ENCODE results near the gene SELENOI.
"Not testable (repeated sequence)": the region's sequence is repeated elsewhere in the genome, so short reads cannot be mapped to it uniquely, and the experiment has no call there.

Gene SELENOI

DNA sequence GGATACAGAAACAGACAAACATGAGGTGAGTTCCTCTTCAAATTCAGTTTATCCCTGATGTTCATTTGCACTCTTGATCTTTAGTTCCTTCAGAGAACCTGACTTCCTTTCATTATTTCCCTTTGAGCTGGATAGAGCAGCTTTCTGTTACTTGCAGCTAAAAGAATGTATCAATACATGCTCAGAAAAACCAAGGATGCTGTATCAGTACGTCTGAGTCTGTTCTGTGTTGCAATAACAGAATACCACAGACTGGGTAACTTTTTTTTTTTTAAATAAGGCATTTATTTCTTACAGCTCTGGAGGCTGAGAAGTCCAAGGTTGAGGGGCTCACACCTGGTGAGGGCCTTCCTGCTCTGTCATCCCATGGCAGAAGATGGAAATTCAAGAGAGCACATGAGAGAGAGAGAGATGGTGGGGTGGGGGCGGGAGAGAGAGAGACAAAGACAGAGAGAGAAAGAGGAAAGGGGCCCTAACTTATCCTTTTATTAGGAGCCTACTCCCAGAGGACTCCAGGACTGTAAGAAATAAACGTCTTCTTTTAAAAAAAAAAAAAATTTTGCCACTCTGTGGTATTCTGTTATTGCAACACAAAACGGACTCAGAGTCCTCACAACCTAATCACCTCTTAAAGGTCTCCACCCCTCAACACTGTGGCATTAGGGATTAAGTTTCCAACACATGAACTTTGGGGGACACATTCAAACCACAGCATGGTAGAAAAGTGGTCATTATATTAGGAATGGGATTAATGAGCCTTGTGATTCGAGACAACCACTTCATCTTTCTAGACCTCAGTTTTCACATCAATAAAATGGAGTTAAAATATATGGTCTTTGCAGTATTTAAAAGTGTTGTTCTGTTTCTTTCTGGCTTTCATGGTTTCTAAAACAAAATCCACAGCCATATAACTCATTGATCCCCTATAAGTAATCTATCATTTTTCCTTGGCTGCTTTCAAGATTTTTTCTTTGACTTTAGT is 18.4 kb upstream of the SELENOI start:
- DNase-seq: no peak

DNA sequence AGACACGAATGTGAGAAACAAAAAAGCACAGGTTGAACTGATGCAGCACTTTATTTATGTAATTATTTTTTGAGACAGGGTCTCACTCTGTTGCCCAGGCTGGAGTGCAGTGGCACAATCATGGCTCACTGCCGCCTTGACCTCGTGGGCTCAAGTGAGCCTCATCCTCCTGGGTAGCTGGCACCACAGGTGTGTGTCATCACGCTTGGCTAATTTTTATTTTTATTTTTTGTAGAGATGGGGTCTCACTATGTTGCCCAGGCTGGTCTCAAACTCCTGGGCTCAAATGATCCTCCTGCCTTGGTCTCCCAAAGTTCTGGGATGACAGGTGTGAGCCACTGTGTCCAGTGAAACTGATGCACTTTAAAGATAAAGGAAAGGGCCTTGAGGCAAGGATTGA is 16.9 kb upstream of the SELENOI start:
- DNase-seq: not testable (repeated sequence)

GRCh38 chr2:26330114-26330549 is 15.8 kb upstream of the SELENOI start:
- peak; percentile 88 for DNase-seq

DNA sequence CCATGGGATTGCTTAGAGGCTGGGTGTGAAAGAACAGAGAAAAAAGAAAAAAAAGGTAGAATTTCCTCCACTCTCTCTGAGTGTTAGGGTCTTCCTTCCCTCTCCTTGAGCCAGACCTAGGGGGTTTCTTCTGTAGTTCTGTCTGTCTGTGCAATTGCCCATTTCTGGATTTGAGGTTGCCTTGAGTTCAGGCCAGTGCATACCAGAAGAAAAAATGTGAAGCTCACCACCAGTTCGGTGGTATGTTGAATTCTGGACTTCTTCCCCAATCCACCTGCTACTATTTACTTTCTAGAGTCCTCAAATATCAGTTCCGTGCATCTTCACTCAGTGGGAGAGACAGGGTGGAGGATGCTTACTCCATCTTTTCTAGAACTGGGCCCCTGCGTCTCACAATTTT is 15.3 kb upstream of the SELENOI start:
- DNase-seq: no peak

- not testable (repeated sequence) for DNase-seq
Measured at GRCh38 chr2:26331321-26331720, 14.6 kb upstream of the SELENOI start.

GRCh38 chr2:26333293-26333692 is 12.7 kb upstream of the SELENOI start:
- DNase-seq: no peak

DNA sequence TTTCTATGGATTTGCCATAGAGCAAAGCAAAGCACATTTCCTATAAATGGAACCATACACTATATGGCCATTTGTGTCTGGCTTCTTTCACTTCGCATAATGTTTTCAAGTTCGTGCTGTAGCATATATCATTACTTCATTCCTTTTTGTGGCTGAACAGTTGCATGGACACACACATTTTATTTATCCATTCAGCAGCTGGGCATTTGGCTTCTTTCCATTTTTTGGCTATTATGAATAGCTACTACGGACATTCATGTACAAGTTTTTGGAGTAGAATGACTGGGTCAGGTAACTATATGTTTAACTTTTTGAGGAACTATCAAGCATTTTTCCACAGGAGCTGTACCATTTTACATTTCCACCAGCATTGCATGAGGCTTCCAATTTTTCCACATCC is 10.7 kb upstream of the SELENOI start:
- DNase-seq: no peak

- no peak for DNase-seq
Measured at GRCh38 chr2:26336719-26337118, 9.2 kb upstream of the SELENOI start.

DNA sequence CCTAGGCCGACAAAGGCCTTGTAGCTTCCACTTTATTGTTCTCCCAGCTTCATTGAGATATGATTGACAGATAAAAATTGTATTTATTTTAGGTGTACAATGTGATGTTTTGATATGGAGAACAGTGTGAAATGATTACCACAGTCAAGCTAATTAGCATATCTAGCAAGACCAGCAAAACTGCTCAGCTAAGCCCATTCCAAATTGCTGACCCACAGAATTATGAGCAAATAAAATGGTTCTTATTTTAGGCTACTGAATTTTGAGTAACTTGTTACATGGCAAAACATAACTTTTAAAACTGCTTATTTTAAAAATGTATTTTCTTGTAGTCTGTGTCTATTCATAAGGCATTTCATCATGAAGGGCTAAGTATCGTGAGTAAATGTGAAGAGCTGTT is 8.6 kb upstream of the SELENOI start:
- no peak for DNase-seq

GRCh38 chr2:26340831-26341230 is 5.1 kb upstream of the SELENOI start:
- DNase-seq: no peak

DNA sequence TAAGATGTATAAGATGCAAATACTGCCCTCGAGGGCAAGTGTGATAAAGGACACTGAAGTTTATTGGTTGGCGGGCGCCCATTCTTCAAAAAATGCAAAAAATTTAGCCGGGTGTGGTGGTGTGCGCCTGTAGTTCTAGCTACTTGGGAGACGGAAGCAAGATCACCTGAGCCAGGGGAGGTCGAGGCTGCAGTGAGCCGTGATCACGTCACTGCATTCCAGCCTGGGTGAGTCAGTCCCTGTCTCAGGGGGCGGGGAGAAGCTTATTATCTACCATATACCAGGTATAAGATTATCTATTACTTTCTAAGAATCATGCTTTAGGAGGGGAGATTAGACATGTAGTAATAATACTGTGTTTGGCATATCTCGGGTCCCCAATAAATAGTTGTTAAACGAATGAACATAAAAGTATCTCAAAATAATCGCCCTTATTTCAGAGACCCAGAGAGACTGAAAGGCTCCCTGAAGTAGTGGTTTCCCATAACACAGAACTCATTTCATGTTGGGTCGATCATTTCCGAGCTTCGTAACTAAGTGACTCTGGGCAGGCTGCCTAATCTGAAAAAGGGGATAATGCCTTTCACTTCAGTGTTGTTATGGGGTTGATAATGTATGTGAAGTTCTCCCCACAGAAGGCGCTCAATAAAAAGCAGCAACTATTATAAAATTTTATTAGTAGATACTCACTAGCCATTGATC is 1.2 kb upstream of the SELENOI start:
- DNase-seq: no peak

DNA sequence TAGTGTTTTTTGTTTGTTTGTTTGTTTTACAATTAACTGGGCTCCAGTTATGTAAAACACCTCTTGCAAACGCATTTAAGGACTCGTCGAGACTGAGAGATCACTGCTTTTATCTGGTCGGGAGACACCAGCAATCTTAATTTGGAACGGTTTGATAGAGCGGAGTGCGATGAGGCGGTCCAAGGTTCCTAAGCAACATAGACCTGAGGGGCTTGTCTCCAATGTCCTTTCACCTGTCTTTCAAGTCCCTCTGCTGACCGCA is 729 bp upstream of the SELENOI start:
- no peak for DNase-seq

- peak; percentile 70 for DNase-seq
Measured at GRCh38 chr2:26346454-26347053, 611 bp downstream of the SELENOI start, which contains the start of gene ADGRF3. ADGRF3 (minus strand) TSS chr2:26346789; CDS start chr2:26346234, 555 bp downstream.

DNA sequence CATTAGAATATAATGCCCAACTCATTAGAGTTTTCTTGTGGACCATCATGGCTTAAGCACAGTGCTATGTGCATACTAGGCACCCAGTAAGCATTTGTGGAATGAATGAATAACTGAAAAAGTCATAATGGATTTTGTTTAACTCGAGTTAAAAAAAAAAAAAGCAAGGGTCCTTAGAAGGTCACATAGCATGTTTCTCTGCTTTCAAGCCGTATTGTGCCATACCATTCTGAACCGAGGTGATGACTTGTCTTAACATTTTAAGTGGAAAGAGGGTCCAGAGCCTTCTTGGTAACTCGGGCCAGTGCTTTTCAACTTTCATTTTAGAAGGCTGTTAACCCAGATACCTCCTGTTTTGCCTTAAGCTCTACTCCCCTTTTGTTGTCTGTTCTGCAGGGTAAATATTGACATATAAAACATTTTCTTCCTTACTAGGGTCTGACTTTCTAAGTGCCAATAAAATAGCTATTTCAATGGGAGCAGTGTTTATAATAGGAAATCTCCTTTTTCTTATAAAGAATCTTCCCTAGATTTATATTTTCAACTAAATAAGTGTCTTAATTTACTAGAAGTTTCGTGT is 1.4 kb downstream of the SELENOI start:
- no peak for DNase-seq

DNA sequence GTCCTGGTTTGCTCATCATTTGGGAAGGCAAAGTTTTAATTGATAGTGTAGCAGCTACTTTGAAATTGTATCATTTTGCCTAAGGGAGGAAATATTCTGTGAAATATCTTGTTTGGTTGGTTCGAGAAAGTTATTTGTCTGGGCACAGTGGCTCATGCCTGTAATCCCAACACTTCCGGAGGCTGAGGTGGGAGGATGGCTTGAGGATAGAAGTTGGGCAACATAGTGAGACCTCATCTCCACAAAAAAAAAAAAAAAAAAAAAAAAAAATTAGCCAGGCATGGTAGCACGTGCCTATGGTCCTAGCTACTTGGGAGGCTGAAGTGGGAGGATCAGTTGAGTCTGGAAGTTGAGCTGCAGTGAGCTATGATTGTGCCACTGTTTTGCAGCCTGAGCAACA is 3.7 kb downstream of the SELENOI start:
- no peak for DNase-seq

GRCh38 chr2:26351375-26352090 is 5.6 kb downstream of the SELENOI start:
- DNase-seq: no peak

- no peak for DNase-seq
Measured at GRCh38 chr2:26352892-26353291, 6.9 kb downstream of the SELENOI start.

GRCh38 chr2:26354469-26354868 is 8.5 kb downstream of the SELENOI start:
- not testable (repeated sequence) for DNase-seq

GRCh38 chr2:26355038-26355995 is 9.4 kb downstream of the SELENOI start:
- no peak for DNase-seq

- no peak for DNase-seq
Measured at GRCh38 chr2:26356111-26356510, 10.2 kb downstream of the SELENOI start.

DNA sequence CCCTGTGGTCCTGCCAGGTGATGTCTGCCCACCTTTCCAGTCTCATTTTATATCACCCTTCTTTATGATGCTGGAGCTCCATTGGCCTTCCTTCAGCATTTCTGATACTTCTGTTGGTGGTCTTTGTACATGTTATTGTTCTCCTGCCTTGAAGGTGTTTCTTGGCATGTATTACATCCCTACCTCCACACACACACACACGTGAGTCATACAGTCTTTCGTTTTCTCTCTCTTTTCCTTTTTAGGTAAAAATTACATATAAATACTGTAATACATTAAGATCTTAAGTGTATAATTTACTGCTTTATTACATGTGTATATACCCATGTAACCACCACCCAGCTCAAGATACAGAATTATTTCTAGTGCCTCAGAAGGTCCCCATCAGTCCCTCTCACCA is 10.8 kb downstream of the SELENOI start:
- no peak for DNase-seq

Measured in right forelimb (tissue), 1 donor.